GM19328 (cell line): ENCODE data around the gene MCM3AP.

Source experiments
- ATAC-seq: cut with Tn5 transposase; IDR thresholded peaks from one replicate; pipeline ENCODE4 v1.9.1; 2021; ENCODE audit warnings: mild to moderate bottlenecking, moderate library complexity; ENCODE audit not compliant: unreplicated experiment

Gene MCM3AP

GRCh38 chr21:46189213-46189958 is 96.0 kb downstream of the MCM3AP start:
- no peak for ATAC-seq

DNA sequence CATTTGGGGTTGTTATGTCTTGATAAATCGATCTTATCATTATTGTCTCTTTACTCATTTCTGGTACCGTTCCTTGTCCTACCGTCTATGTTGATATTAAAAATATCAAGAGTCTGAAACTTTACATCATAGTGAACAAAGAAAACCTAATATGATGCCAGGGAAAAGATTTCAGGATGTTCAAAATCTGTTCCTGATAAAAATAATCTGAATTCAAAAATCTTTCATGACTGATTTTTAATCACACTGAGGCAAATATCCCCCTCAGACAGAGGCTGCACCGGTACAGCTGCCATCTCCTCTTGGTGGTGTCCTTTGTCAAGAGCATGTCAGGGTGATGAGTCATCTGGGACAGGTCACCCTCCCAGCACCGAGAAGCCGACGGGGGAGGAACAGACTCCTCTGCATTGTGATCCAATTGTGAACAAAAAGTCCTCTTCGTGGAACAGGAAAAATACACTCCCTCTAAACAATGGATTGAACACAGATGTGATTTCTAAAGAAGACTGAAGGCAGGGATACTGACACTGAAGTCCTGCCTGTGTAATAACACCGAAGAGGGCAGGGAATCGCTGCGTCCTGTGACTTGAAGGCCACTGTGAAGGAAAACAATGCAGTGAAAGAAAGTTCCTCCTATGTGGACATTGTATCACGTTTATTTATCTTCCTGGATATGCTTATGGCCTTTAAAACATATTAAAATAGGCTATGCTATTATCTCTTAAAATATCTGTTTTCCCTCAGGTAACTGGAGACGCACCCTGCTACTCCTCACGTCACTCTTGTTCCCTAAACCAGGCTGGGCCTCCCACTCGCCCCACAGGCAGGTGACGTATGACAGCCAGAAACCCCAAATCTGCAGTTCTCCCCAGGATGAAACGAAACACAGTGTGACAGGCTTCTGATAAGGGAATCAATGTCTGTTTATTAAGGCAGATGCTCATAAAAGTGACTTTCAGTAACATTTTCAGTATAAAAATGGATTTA is 96.9 kb downstream of the MCM3AP start:
- ATAC-seq: no peak

- ATAC-seq: no peak
Measured at GRCh38 chr21:46187814-46188213, 97.6 kb downstream of the MCM3AP start.

DNA sequence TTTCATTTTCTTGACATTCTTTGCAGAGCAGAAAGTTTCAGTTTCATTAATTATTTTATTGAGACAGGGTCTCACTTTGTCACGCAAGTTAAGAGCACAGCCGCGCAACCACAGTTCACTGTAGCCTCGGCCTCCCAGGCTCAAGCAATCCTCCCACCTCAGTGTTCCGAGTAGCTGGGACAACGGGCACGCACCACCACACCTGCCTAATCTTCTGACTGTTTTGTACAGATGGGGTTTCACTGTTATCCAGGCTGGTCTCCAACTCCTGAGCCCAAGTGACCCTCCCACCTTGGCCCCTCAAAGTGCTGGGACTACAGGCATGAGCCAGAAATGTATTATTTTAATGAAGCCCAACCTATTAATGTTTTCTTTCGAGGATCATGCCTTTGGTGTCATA is 98.2 kb downstream of the MCM3AP start:
- no peak for ATAC-seq

DNA sequence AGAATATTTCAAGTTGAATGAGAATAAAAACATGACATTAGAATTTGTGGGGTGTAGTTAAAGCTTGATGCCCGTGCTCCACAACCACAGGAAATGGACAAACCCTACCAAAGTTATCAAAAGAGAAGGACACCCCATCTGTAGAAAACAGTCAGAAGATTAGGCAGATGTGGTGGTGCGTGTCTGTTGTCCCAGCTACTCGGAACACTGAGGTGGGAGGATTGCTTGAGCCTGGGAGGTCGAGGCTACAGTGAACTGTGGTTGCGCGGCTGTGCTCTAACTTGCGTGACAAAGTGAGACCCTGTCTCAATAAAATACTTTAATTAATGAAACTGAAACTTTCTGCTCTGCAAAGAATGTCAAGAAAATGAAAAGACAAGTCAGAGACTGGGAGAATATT is 99.7 kb downstream of the MCM3AP start:
- ATAC-seq: no peak
